GM12878 (cell line): Measurements from ENCODE around the gene TCF7L2. TPM values are rescaled to one million over a fixed set of nuclear protein-coding genes. Genes with fewer than 3 reads are reported as not detected.

Experiments
- ATAC-seq: fragments of 200-7000 bp; cut with Tn5 transposase; 3 replicates; pipeline ENCODE4 v1.9.1; 2020; ENCODE audit warnings: mild to moderate bottlenecking, moderate library complexity
- BruUV-seq: library from RNA; stranded (reverse); fragments of 400-500 nt; replicated peaks from 2 replicates; lab custom pipeline; 2021; lab: Mats Ljungman, UMichigan
- CTCF ChIA-PET: fragments of 300-600 bp; sonication (Branson Sonifier 250); formaldehyde crosslinking; extraction: SDS; loops from one replicate; lab custom pipeline; 2021; ENCODE audit warnings: inconsistent platforms; lab: Yijun Ruan, JAX
- POLR2A ChIA-PET: fragments of 350-600 bp; formaldehyde crosslinking; extraction: SDS; loops from one replicate; lab custom pipeline; 2021; ENCODE audit warnings: inconsistent platforms; lab: Charles Lee
- RAD21 ChIA-PET: fragments of 300-600 bp; sonication (Branson Sonifier 250); formaldehyde crosslinking; loops from one replicate; lab custom pipeline; 2023; ENCODE audit warnings: antibody characterized with exemption; ENCODE audit not compliant: unreplicated experiment; lab: Charles Lee
- SMC1A ChIA-PET: fragments of 300-600 bp; sonication (Branson Sonifier 250); formaldehyde crosslinking; loops from one replicate; lab custom pipeline; 2023; ENCODE audit not compliant: unreplicated experiment, uncharacterized antibody; lab: Charles Lee
- DNase-seq: peaks from one replicate; pipeline ENCODE4 v3.0.0-alpha.2; 2011; ENCODE audit warnings: low read depth, low spot score
- FAIRE-seq: peaks from 3 replicates; lab custom pipeline; 2011; peaks lifted over from hg19 to GRCh38; lab: Jason Lieb, UNC
- H2AFZ ChIP-seq: 2 replicates; pipeline ENCODE4 v1.6.0; 2011; ENCODE audit warnings: low read depth, low read length, control low read depth; ENCODE audit not compliant: control insufficient read depth
- H3K27ac ChIP-seq: 2 replicates; pipeline ENCODE4 v1.5.1; 2011; ENCODE audit warnings: control low read depth; ENCODE audit not compliant: control insufficient read depth, insufficient read depth
- H3K27me3 ChIP-seq, 2 experiments: replicated peaks in 1 of 2; 2 replicates each; pipeline versions ENCODE4 v1.6.0 to v1.6.1; 2011; ENCODE audit warnings: low read length in 1 of 2; ENCODE audit not compliant: control insufficient read depth in 2 of 2, insufficient read depth in 2 of 2
- H3K36me3 ChIP-seq, 2 experiments: 2 replicates each; pipeline ENCODE4 v1.5.1; 2011; ENCODE audit warnings: low read length in 1 of 2; ENCODE audit not compliant: control insufficient read depth in 2 of 2, insufficient read depth in 2 of 2
- H3K4me1 ChIP-seq: 2 replicates; pipeline ENCODE4 v1.6.1; 2011; ENCODE audit warnings: mild to moderate bottlenecking, low read length, moderate library complexity, mixed read lengths; ENCODE audit not compliant: control insufficient read depth, insufficient read depth
- H3K4me2 ChIP-seq: 2 replicates; pipeline ENCODE4 v1.6.0; 2011; ENCODE audit warnings: control low read depth; ENCODE audit not compliant: control insufficient read depth, insufficient read depth
- H3K4me3 ChIP-seq: fragments of 200-600 bp; sonication (generic); 2 replicates; pipeline ENCODE4 v1.5.1; 2016
- H3K79me2 ChIP-seq: 2 replicates; pipeline ENCODE4 v1.6.0; 2011; ENCODE audit warnings: low read length; ENCODE audit not compliant: control insufficient read depth, insufficient read depth
- H3K9ac ChIP-seq: 2 replicates; pipeline ENCODE4 v1.8.0; 2011; ENCODE audit warnings: low read length, control low read depth, mixed read lengths; ENCODE audit not compliant: control insufficient read depth, insufficient read depth
- H3K9me3 ChIP-seq: replicated peaks from 3 replicates; pipeline ENCODE4 v1.5.1; 2011; ENCODE audit warnings: mild to moderate bottlenecking, low read length; ENCODE audit not compliant: control insufficient read depth, insufficient read depth
- H4K20me1 ChIP-seq: 2 replicates; pipeline ENCODE4 v1.6.0; 2011; ENCODE audit not compliant: control insufficient read depth, insufficient read depth
- BCL11A ChIP-seq: IDR thresholded peaks from 2 replicates; pipeline ENCODE4 v1.6.1; 2011; ENCODE audit warnings: low read depth, low read length
- CBFB ChIP-seq: IDR thresholded peaks from 2 replicates; pipeline ENCODE4 v1.6.1; 2016; ENCODE audit warnings: antibody characterized with exemption, low read depth
- EGR1 ChIP-seq, 2 experiments: IDR thresholded peaks; 1 replicate in 1 of 2; 2 replicates in 1 of 2; pipeline ENCODE4 v1.6.1; 2011 to 2012; ENCODE audit warnings: low read depth in 2 of 2, low read length in 2 of 2, borderline replicate concordance in 1 of 2, mild to moderate bottlenecking in 1 of 2, moderate library complexity in 1 of 2
- LARP7 ChIP-seq: fragments of 450-650 bp; IDR thresholded peaks from 2 replicates; pipeline ENCODE4 v1.6.1; 2017; ENCODE audit warnings: mild to moderate bottlenecking
- NFXL1 ChIP-seq: fragments of 450-650 bp; IDR thresholded peaks from 2 replicates; pipeline ENCODE4 v1.6.1; 2017; ENCODE audit warnings: antibody characterized with exemption, mild to moderate bottlenecking, borderline replicate concordance
- POU2F2 ChIP-seq: IDR thresholded peaks from 3 replicates; pipeline ENCODE4 v1.6.1; 2011; ENCODE audit warnings: low read depth, mild to moderate bottlenecking, low read length, borderline replicate concordance
- RB1 ChIP-seq: fragments of 450-650 bp; formaldehyde crosslinking; IDR thresholded peaks from 2 replicates; pipeline ENCODE4 v1.6.1; 2017; ENCODE audit warnings: mild to moderate bottlenecking, borderline replicate concordance
- RCOR1 ChIP-seq: conservative IDR thresholded peaks from 2 replicates; pipeline ENCODE4 v1.6.1; 2012; ENCODE audit warnings: low read depth, low read length, improper control_type of control experiment
- SIX5 ChIP-seq: IDR thresholded peaks from 2 replicates; pipeline ENCODE4 v1.6.1; 2011; ENCODE audit warnings: mild to moderate bottlenecking, low read depth, low read length, moderate library complexity; ENCODE audit not compliant: severe bottlenecking
- SP1 ChIP-seq: IDR thresholded peaks from one replicate; pipeline ENCODE4 v1.6.1; 2011; ENCODE audit warnings: low read depth, low read length
- SPI1 ChIP-seq: IDR thresholded peaks from 2 replicates; pipeline ENCODE4 v1.6.1; 2011; ENCODE audit warnings: low read depth, mild to moderate bottlenecking, low read length, moderate library complexity, borderline replicate concordance; ENCODE audit not compliant: insufficient read depth
- TARDBP ChIP-seq: IDR thresholded peaks from 2 replicates; pipeline ENCODE4 v1.6.1; 2016; ENCODE audit warnings: borderline replicate concordance
- TCF7 ChIP-seq: IDR thresholded peaks from 2 replicates; pipeline ENCODE4 v1.6.1; 2014; ENCODE audit warnings: antibody characterized with exemption, borderline replicate concordance
- ZBED1 ChIP-seq: IDR thresholded peaks from 2 replicates; pipeline ENCODE4 v1.6.1; 2016; ENCODE audit warnings: borderline replicate concordance
- WGBS: methylation state at CpG from one replicate; pipeline ENCODE4 v1.1.6; 2016; ENCODE audit warnings: low lambda C conversion rate; ENCODE audit not compliant: insufficient replicate concordance, insufficient coverage; ENCODE audit errors: missing lambda C conversion rate; 5-methylcytosine and 5-hydroxymethylcytosine counted together
- in situ Hi-C: fragments of 300-500 bp; cut with MboI; formaldehyde crosslinking; loops from 9 replicates; pipeline ENCODE4 v1.14.3; 2018; ENCODE audit warnings: mixed read lengths
- intact Hi-C: fragments of 100-400 bp; cut with micrococcal nuclease; formaldehyde crosslinking; loops from one replicate; pipeline ENCODE4 v1.14.2; 2022; ENCODE audit not compliant: unreplicated experiment
- polyA plus RNA-seq, 11 experiments: library from polyadenylated mRNA; depleted of rRNA in 4 of 11; unstranded in 6 of 11; stranded (reverse) in 5 of 11; fragments of >200 nt; fragmentation: Nextera tagmentation in 4 of 11; fragmentation: Illumina TruSeq in 1 of 11; extraction: Ambion mirVana in 4 of 11; extraction: Trizol in 1 of 11; gene quantifications; 1 replicate in 1 of 11; 2 replicates in 10 of 11; pipeline versions ENCODE4 v1.2.1 to v1.2.3, GENCODE V29; 2011 to 2016; ENCODE audit warnings: inconsistent platforms in 2 of 11, missing spikeins in 2 of 11, low read depth in 1 of 11
- total RNA-seq, 4 experiments: library from RNA; depleted of rRNA in 3 of 4; stranded (reverse); fragments of >200 nt in 3 of 4; fragmentation: Illumina TruSeq in 1 of 4; extraction: Trizol in 1 of 4; gene quantifications; 2 replicates each; pipeline versions ENCODE4 v1.2.1 to v1.2.3, GENCODE V29; 2013 to 2021
- TF ChIP-seq, protein P1 (sequence below): IDR thresholded peaks from 2 replicates; pipeline ENCODE4 v1.6.1; 2011; ENCODE audit warnings: borderline replicate concordance, low read depth, mild to moderate bottlenecking, moderate library complexity, low read length; ENCODE audit not compliant: insufficient read depth, poor library complexity, severe bottlenecking
- TF ChIP-seq, protein P2 (sequence below): IDR thresholded peaks from 2 replicates; pipeline ENCODE4 v1.6.1; 2012; ENCODE audit warnings: mild to moderate bottlenecking, low read depth, low read length
- TF ChIP-seq, protein P3 (sequence below): fragments of 450-650 bp; conservative IDR thresholded peaks from 2 replicates; pipeline ENCODE4 v1.6.1; 2017; ENCODE audit warnings: mild to moderate bottlenecking, moderate library complexity
- TF ChIP-seq, protein P4 (sequence below): IDR thresholded peaks from 2 replicates; pipeline ENCODE4 v1.6.1; 2011; ENCODE audit warnings: low read depth, low read length, improper control_type of control experiment, borderline replicate concordance

The TCF7L2 gene
- total and polyA plus RNA-seq, 10 of the 15 experiments (the other 5 are each of a cell fraction or from before 2014, with no cell fraction given): 0.02 to 1.1 (median 0.35) TPM; not detected in 4

DNA sequence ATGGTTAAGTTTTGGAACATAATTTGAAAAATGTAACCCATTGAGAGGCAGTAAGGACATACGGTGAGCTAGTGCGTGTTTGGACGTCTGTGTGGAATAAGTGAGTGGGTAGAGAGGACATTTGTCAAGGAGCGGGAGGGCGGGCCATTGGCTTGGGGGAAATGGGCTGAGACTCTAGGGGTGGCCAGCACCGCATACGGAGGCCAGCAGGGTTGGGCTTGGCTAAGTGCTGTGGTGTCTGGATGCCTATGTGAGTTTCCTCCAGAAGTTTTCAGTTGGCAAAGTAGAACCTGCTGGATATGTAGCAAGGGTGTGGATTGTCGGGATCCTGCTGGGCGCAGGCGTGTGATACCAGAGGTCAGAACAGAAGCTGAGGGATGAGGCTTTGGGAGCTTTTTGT is 103.0 kb downstream of the TCF7L2 start:
- H3K4me2 ChIP-seq: no peak overlapping the region
- FAIRE-seq (no peak), ATAC-seq (no peak), DNase-seq (no peak)
- no peaks in the 10 kb centered on the region for H3K36me3 ChIP-seq
- in situ Hi-C loops (no loop called here), intact Hi-C loops (loop anchor here (10.0 kb wide), 1 partner anchor 328 kb away; no protein-coding TSS in a partner anchor)
- TF ChIP-seq, protein P1, sequence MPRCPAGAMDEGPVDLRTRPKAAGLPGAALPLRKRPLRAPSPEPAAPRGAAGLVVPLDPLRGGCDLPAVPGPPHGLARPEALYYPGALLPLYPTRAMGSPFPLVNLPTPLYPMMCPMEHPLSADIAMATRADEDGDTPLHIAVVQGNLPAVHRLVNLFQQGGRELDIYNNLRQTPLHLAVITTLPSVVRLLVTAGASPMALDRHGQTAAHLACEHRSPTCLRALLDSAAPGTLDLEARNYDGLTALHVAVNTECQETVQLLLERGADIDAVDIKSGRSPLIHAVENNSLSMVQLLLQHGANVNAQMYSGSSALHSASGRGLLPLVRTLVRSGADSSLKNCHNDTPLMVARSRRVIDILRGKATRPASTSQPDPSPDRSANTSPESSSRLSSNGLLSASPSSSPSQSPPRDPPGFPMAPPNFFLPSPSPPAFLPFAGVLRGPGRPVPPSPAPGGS: no peak
- TF ChIP-seq POU2F2: no peak
- TF ChIP-seq RB1: no peak
- TF ChIP-seq, protein P2, sequence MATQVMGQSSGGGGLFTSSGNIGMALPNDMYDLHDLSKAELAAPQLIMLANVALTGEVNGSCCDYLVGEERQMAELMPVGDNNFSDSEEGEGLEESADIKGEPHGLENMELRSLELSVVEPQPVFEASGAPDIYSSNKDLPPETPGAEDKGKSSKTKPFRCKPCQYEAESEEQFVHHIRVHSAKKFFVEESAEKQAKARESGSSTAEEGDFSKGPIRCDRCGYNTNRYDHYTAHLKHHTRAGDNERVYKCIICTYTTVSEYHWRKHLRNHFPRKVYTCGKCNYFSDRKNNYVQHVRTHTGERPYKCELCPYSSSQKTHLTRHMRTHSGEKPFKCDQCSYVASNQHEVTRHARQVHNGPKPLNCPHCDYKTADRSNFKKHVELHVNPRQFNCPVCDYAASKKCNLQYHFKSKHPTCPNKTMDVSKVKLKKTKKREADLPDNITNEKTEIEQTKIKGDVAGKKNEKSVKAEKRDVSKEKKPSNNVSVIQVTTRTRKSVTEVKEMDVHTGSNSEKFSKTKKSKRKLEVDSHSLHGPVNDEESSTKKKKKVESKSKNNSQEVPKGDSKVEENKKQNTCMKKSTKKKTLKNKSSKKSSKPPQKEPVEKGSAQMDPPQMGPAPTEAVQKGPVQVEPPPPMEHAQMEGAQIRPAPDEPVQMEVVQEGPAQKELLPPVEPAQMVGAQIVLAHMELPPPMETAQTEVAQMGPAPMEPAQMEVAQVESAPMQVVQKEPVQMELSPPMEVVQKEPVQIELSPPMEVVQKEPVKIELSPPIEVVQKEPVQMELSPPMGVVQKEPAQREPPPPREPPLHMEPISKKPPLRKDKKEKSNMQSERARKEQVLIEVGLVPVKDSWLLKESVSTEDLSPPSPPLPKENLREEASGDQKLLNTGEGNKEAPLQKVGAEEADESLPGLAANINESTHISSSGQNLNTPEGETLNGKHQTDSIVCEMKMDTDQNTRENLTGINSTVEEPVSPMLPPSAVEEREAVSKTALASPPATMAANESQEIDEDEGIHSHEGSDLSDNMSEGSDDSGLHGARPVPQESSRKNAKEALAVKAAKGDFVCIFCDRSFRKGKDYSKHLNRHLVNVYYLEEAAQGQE: no peak
- no peak for TF ChIP-seq LARP7
- no peak for TF ChIP-seq TARDBP
- no peak for TF ChIP-seq RCOR1
- no peak for TF ChIP-seq TCF7
- no peak for TF ChIP-seq NFXL1
- no peak for TF ChIP-seq EGR1 (IDR thresholded peaks at IDR 0.05; ENCODE audit: borderline replicate concordance in 1 of 2, low read depth in 2 of 2, low read length in 2 of 2)
- TF ChIP-seq, protein P3, sequence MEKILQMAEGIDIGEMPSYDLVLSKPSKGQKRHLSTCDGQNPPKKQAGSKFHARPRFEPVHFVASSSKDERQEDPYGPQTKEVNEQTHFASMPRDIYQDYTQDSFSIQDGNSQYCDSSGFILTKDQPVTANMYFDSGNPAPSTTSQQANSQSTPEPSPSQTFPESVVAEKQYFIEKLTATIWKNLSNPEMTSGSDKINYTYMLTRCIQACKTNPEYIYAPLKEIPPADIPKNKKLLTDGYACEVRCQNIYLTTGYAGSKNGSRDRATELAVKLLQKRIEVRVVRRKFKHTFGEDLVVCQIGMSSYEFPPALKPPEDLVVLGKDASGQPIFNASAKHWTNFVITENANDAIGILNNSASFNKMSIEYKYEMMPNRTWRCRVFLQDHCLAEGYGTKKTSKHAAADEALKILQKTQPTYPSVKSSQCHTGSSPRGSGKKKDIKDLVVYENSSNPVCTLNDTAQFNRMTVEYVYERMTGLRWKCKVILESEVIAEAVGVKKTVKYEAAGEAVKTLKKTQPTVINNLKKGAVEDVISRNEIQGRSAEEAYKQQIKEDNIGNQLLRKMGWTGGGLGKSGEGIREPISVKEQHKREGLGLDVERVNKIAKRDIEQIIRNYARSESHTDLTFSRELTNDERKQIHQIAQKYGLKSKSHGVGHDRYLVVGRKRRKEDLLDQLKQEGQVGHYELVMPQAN: no peak
- TF ChIP-seq SPI1: no peak
- TF ChIP-seq, protein P4, sequence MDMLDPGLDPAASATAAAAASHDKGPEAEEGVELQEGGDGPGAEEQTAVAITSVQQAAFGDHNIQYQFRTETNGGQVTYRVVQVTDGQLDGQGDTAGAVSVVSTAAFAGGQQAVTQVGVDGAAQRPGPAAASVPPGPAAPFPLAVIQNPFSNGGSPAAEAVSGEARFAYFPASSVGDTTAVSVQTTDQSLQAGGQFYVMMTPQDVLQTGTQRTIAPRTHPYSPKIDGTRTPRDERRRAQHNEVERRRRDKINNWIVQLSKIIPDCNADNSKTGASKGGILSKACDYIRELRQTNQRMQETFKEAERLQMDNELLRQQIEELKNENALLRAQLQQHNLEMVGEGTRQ: no peak
- no peak for TF ChIP-seq SIX5
- TF ChIP-seq SP1: no peak
- no peak for TF ChIP-seq ZBED1
- TF ChIP-seq CBFB: no peak
- no peak for TF ChIP-seq BCL11A
- H3K4me1 ChIP-seq: no peaks in the 10 kb centered on the region
- CTCF ChIA-PET: no interaction called here
- no peak overlapping the region for H3K9ac ChIP-seq
- H4K20me1 ChIP-seq: no peaks in the 10 kb centered on the region
- SMC1A ChIA-PET: no interaction called here
- no TSS peak for BruUV-seq
- peaks cover 0 to 3% of the 10 kb centered on the region in 2 experiments; a peak in 1 of 4 replicates for H3K27me3 ChIP-seq
- H3K27ac ChIP-seq: no peak overlapping the region
- H3K9me3 ChIP-seq: no peaks in the 10 kb centered on the region
- H3K4me3 ChIP-seq: no peak overlapping the region
- no peak overlapping the region for H2AFZ ChIP-seq
- RAD21 ChIA-PET: no interaction called here
- POLR2A ChIA-PET: interaction anchor here (0.7 kb wide), 1 partner anchor 39 kb away, joined by 4 read pairs; no protein-coding TSS in a partner anchor
- WGBS: 60% methylated on average over 10 of the region's 10 CpGs
- H3K79me2 ChIP-seq: no peaks in the 10 kb centered on the region
